Measurements from ENCODE around the gene SAE1. TPM values are rescaled to one million over a fixed set of nuclear protein-coding genes. Genes with fewer than 3 reads are reported as not detected.
A peak's percentile ranks its signal among the peaks of the same experiment; 100 is the strongest.

SAE1 gene
- total RNA-seq, 1 experiment from 2014 or later: 314 TPM

GRCh38 chr19:47105874-47106273 is 24.8 kb upstream of the SAE1 start:
- intact Hi-C loops (cut with micrococcal nuclease; ENCODE audit: unreplicated experiment): no loop called here
- TF ChIP-seq, protein P1, sequence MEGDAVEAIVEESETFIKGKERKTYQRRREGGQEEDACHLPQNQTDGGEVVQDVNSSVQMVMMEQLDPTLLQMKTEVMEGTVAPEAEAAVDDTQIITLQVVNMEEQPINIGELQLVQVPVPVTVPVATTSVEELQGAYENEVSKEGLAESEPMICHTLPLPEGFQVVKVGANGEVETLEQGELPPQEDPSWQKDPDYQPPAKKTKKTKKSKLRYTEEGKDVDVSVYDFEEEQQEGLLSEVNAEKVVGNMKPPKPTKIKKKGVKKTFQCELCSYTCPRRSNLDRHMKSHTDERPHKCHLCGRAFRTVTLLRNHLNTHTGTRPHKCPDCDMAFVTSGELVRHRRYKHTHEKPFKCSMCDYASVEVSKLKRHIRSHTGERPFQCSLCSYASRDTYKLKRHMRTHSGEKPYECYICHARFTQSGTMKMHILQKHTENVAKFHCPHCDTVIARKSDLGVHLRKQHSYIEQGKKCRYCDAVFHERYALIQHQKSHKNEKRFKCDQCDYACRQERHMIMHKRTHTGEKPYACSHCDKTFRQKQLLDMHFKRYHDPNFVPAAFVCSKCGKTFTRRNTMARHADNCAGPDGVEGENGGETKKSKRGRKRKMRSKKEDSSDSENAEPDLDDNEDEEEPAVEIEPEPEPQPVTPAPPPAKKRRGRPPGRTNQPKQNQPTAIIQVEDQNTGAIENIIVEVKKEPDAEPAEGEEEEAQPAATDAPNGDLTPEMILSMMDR (conservative IDR thresholded peaks at IDR 0.05; ENCODE audit: low read depth, low read length): no peak
- TF ChIP-seq EZH2 (IDR thresholded peaks at IDR 0.05; ENCODE audit: borderline replicate concordance, low read depth, low read length, poor library complexity, severe bottlenecking): no peak
- CTCF ChIA-PET: no interaction called here
- peaks cover 26% of the 10 kb centered on the region for H3K36me3 ChIP-seq (ENCODE audit: insufficient read depth, low read length, poor library complexity, severe bottlenecking)
- BruUV-seq (replicated peaks): no TSS peak
- H3K27me3 ChIP-seq (replicated peaks; ENCODE audit: insufficient read depth, low read depth, low read length, poor library complexity): no peaks in the 10 kb centered on the region
- no peak overlapping the region for H3K4me3 ChIP-seq (ENCODE audit: low read depth, low read length, poor library complexity, severe bottlenecking)
- peaks cover 30% of the 10 kb centered on the region for H3K4me1 ChIP-seq (ENCODE audit: insufficient read depth, low read length, poor library complexity, severe bottlenecking)
- POLR2A ChIA-PET (ENCODE audit: low non-redundant PET): no interaction called here
- no peak for DNase-seq (ENCODE audit: low spot score)
- no peak overlapping the region for H3K27ac ChIP-seq (ENCODE audit: low read depth, low read length, poor library complexity, severe bottlenecking)
- no peaks in the 10 kb centered on the region for H3K9me3 ChIP-seq (ENCODE audit: low read depth, low read length, poor library complexity, severe bottlenecking)

DNA sequence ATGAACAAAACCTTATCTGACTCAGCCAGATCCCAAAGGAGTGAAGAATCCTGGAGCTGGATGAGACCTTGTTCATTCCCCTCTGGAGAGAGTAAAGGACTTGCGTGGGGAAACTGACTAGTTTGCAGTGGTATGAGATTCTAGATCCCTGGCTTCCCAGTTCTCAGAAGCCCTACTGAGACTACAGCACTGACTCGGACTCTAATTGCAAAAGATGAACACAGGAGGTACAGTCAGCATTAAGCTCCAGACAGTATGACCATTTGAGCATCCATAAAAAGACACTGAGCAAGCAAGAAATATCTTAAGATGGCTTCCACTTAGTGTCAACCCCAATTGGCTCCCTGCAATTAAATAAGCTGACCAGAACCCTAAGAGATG is 23.8 kb upstream of the SAE1 start:
- Histone ChIP-seq H3K4me1 (ENCODE audit: insufficient read depth, low read length, poor library complexity, severe bottlenecking) (peaks cover 30% of the 10 kb centered on the region), H3K27ac (ENCODE audit: low read depth, low read length, poor library complexity, severe bottlenecking) (peak overlapping the region; percentile 49), H3K27me3 (replicated peaks; ENCODE audit: insufficient read depth, low read depth, low read length, poor library complexity) (no peaks in the 10 kb centered on the region), H3K36me3 (ENCODE audit: insufficient read depth, low read length, poor library complexity, severe bottlenecking) (peaks cover 24% of the 10 kb centered on the region), H3K9me3 (ENCODE audit: low read depth, low read length, poor library complexity, severe bottlenecking) (no peaks in the 10 kb centered on the region), H3K4me3 (ENCODE audit: low read depth, low read length, poor library complexity, severe bottlenecking) (no peak overlapping the region)
- ChIA-PET CTCF (no interaction called here), POLR2A (ENCODE audit: low non-redundant PET) (interaction anchor here (0.6 kb wide), 1 partner anchor 26 kb away, joined by 6 read pairs; no protein-coding TSS in a partner anchor)
- no peak for DNase-seq (ENCODE audit: low spot score)
- no peak for TF ChIP-seq EZH2 (IDR thresholded peaks at IDR 0.05; ENCODE audit: borderline replicate concordance, low read depth, low read length, poor library complexity, severe bottlenecking)
- TF ChIP-seq, protein P1 (conservative IDR thresholded peaks at IDR 0.05; ENCODE audit: low read depth, low read length): no peak
- no TSS peak for BruUV-seq (replicated peaks)
- intact Hi-C loops (cut with micrococcal nuclease; ENCODE audit: unreplicated experiment): no loop called here

GRCh38 chr19:47107202-47107952 is 23.3 kb upstream of the SAE1 start:
- H3K9me3 ChIP-seq (ENCODE audit: low read depth, low read length, poor library complexity, severe bottlenecking): no peaks in the 10 kb centered on the region
- TF ChIP-seq, protein P1 (conservative IDR thresholded peaks at IDR 0.05; ENCODE audit: low read depth, low read length): no peak
- TF ChIP-seq EZH2 (IDR thresholded peaks at IDR 0.05; ENCODE audit: borderline replicate concordance, low read depth, low read length, poor library complexity, severe bottlenecking): no peak
- no peaks in the 10 kb centered on the region for H3K27me3 ChIP-seq (replicated peaks; ENCODE audit: insufficient read depth, low read depth, low read length, poor library complexity)
- H3K36me3 ChIP-seq (ENCODE audit: insufficient read depth, low read length, poor library complexity, severe bottlenecking): peaks cover 24% of the 10 kb centered on the region
- peak overlapping the region; percentile 100 for H3K27ac ChIP-seq (ENCODE audit: low read depth, low read length, poor library complexity, severe bottlenecking)
- no peak for DNase-seq (ENCODE audit: low spot score)
- ChIA-PET CTCF (no interaction called here), POLR2A (ENCODE audit: low non-redundant PET) (interaction anchor here (0.6 kb wide), 1 partner anchor 26 kb away, joined by 6 read pairs; no protein-coding TSS in a partner anchor)
- intact Hi-C loops (cut with micrococcal nuclease; ENCODE audit: unreplicated experiment): no loop called here
- BruUV-seq (replicated peaks): no TSS peak
- H3K4me3 ChIP-seq (ENCODE audit: low read depth, low read length, poor library complexity, severe bottlenecking): no peak overlapping the region
- peaks cover 30% of the 10 kb centered on the region for H3K4me1 ChIP-seq (ENCODE audit: insufficient read depth, low read length, poor library complexity, severe bottlenecking)
